Lower leg skin (tissue), 4 donors: ENCODE measurements around the gene EPHX1. TPM values are rescaled to one million over a fixed set of nuclear protein-coding genes. Genes with fewer than 3 reads are reported as not detected.
A peak's percentile ranks its signal among the peaks of the same experiment; 100 is the strongest.
"Not testable (repeated sequence)": the region's sequence is repeated elsewhere in the genome, so short reads cannot be mapped to it uniquely, and the experiment has no call there.

Source experiments
- DNase-seq, 2 donors: peaks; one replicate each; pipeline ENCODE4 v3.0.0-alpha.2; 2019; ENCODE audit warnings: low spot score in 2 of 2
- H3K4me3 ChIP-seq: fragments of 200-600 bp; sonication (generic); 2 replicates; pipeline ENCODE4 v1.5.1; 2017; ENCODE audit warnings: mild to moderate bottlenecking, low read depth; ENCODE audit not compliant: poor library complexity, severe bottlenecking
- CTCF ChIP-seq, 3 donors: fragments of 450-650 bp; IDR thresholded peaks; one replicate each; pipeline ENCODE4 v1.5.1; 2016; ENCODE audit warnings: antibody characterized with exemption in 3 of 3, mild to moderate bottlenecking in 3 of 3, moderate library complexity in 2 of 3
- POLR2A ChIP-seq, 2 donors: fragments of 450-650 bp; IDR thresholded peaks; one replicate each; pipeline ENCODE4 v1.6.1; 2016 to 2017; ENCODE audit warnings: antibody characterized with exemption in 2 of 2, mild to moderate bottlenecking in 1 of 2, moderate library complexity in 1 of 2
- WGBS, 2 donors: methylation state at CpG; one replicate each; pipeline ENCODE4 v1.1.5; 2018; 5-methylcytosine and 5-hydroxymethylcytosine counted together
- intact Hi-C: fragments of 100-400 bp; cut with DNase I; formaldehyde crosslinking; loops from one replicate; pipeline ENCODE4 v1.15.0; 2023; ENCODE audit warnings: low total_unique reads
- total RNA-seq, 4 donors: library from RNA; depleted of rRNA; stranded (reverse); fragments of >200 nt; gene quantifications; one replicate each; pipeline ENCODE4 v1.1.0, GENCODE V29; 2016

Gene EPHX1
- 10 to 100 TPM; 42.9 to 62.7 (median 56.8) TPM for total RNA-seq

- intact Hi-C loops, result no loop called here
- peak within 1 kb of the TSS; percentile 40 for H3K4me3 ChIP-seq
- TF ChIP-seq CTCF (IDR thresholded peaks at IDR 0.05), result no peak
- TF ChIP-seq POLR2A (IDR thresholded peaks at IDR 0.05), result no peak
- 0% methylated on average over 57 to 75 of the region's 80 CpGs for WGBS, 2 donors
- DNase-seq, result peak; percentile 89 to 98
These were observed at the start of gene EPHX1 for GRCh38 chr1:225809842-225810578. Gene EPHX1 (plus strand): TSS chr1:225810124. CDS start chr1:225828730, 18,606 bp downstream.

GRCh38 chr1:225760531-225760930 is 49.4 kb upstream of the EPHX1 start:
- no peak overlapping the region for H3K4me3 ChIP-seq
- TF ChIP-seq POLR2A (IDR thresholded peaks at IDR 0.05) (no peak), CTCF (IDR thresholded peaks at IDR 0.05) (no peak)
- peak in 1 of 2 donors; percentile 70 for DNase-seq
- WGBS, 2 donors, result 95 to 99% methylated on average over 6 of the region's 6 CpGs
- intact Hi-C loops, result loop anchor here (10.0 kb wide), 1 partner anchor 286 kb away; no protein-coding TSS in a partner anchor

GRCh38 chr1:225761395-225761794 is 48.5 kb upstream of the EPHX1 start:
- intact Hi-C loops, result loop anchor here (10.0 kb wide), 1 partner anchor 287 kb away; no protein-coding TSS in a partner anchor
- 69 to 74% methylated on average over 6 of the region's 6 CpGs for WGBS, 2 donors
- not testable (repeated sequence) for H3K4me3 ChIP-seq
- peak in 1 of 2 donors; percentile 54 for DNase-seq

- no peak for TF ChIP-seq CTCF (IDR thresholded peaks at IDR 0.05)
- TF ChIP-seq POLR2A (IDR thresholded peaks at IDR 0.05), result no peak
- no peak overlapping the region for H3K4me3 ChIP-seq
- DNase-seq, result peak in 1 of 2 donors; percentile 52
- intact Hi-C loops, result loop anchor here (10.0 kb wide), 1 partner anchor 287 kb away; no protein-coding TSS in a partner anchor
- WGBS, 2 donors, result 66 to 70% methylated on average over 5 of the region's 5 CpGs
These were observed 47.9 kb upstream of the EPHX1 start for GRCh38 chr1:225762002-225762441.

- no peak overlapping the region for H3K4me3 ChIP-seq
- DNase-seq, result peak in 1 of 2 donors; percentile 9
- WGBS, 2 donors, result 65% methylated on average over 5 of the region's 5 CpGs
- no peak for TF ChIP-seq CTCF (IDR thresholded peaks at IDR 0.05)
- no peak for TF ChIP-seq POLR2A (IDR thresholded peaks at IDR 0.05)
- intact Hi-C loops, result loop anchor here (10.0 kb wide), 1 partner anchor 288 kb away; no protein-coding TSS in a partner anchor
These were observed 47.5 kb upstream of the EPHX1 start for GRCh38 chr1:225762444-225762843.

- DNase-seq, result peak in 1 of 2 donors; percentile 80
- no peak overlapping the region for H3K4me3 ChIP-seq
- no peak for TF ChIP-seq CTCF (IDR thresholded peaks at IDR 0.05)
- no peak for TF ChIP-seq POLR2A (IDR thresholded peaks at IDR 0.05)
- WGBS, 2 donors, result 55 to 63% methylated on average over 9 of the region's 9 CpGs
- intact Hi-C loops, result loop anchor here (10.0 kb wide), 1 partner anchor 289 kb away; no protein-coding TSS in a partner anchor
These were observed 46.0 kb upstream of the EPHX1 start for GRCh38 chr1:225763716-225764548.
